ENCODE results near the gene TGFBR1.

- TF ChIP-seq EP300 (IDR thresholded peaks at IDR 0.05; ENCODE audit: borderline replicate concordance) (no peak), YY1 (IDR thresholded peaks at IDR 0.05; ENCODE audit: low read depth) (no peak), CEBPB (IDR thresholded peaks at IDR 0.05) (no peak), RAD21 (IDR thresholded peaks at IDR 0.05; ENCODE audit: low read depth) (no peak), TCF12 (IDR thresholded peaks at IDR 0.05; ENCODE audit: low read depth) (no peak), EGR1 (IDR thresholded peaks at IDR 0.05) (no peak), ZBTB7A (IDR thresholded peaks at IDR 0.05; ENCODE audit: low read depth) (no peak), NFIC (IDR thresholded peaks at IDR 0.05) (no peak), REST (IDR thresholded peaks at IDR 0.05; ENCODE audit: low read depth) (no peak), TAF1 (IDR thresholded peaks at IDR 0.05; ENCODE audit: low read depth) (no peak), MAX (IDR thresholded peaks at IDR 0.05) (no peak)
- TF ChIP-seq, protein P1, sequence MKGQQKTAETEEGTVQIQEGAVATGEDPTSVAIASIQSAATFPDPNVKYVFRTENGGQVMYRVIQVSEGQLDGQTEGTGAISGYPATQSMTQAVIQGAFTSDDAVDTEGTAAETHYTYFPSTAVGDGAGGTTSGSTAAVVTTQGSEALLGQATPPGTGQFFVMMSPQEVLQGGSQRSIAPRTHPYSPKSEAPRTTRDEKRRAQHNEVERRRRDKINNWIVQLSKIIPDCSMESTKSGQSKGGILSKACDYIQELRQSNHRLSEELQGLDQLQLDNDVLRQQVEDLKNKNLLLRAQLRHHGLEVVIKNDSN (IDR thresholded peaks at IDR 0.05): no peak
Observed at GRCh38 chr9:99133145-99133544, 28.2 kb downstream of the TGFBR1 start.
